ENCODE data around the gene NRAP.

NRAP gene

GRCh38 chr10:113631684-113632367 is 32.0 kb downstream of the NRAP start:
- no peak for DNase-seq (ENCODE audit: low spot score)

- DNase-seq (ENCODE audit: low spot score) = no peak
Observed at GRCh38 chr10:113630929-113631533, 32.8 kb downstream of the NRAP start.

GRCh38 chr10:113628607-113629153 is 35.2 kb downstream of the NRAP start:
- DNase-seq (ENCODE audit: low spot score) = no peak

GRCh38 chr10:113627836-113628235 is 36.0 kb downstream of the NRAP start:
- no peak for DNase-seq (ENCODE audit: low spot score)

GRCh38 chr10:113626809-113627355 is 37.0 kb downstream of the NRAP start:
- no peak for DNase-seq (ENCODE audit: low spot score)

- DNase-seq (ENCODE audit: low spot score) = no peak
Observed at GRCh38 chr10:113625461-113626186, 38.2 kb downstream of the NRAP start.

- no peak for DNase-seq (ENCODE audit: low spot score)
Observed at GRCh38 chr10:113622831-113623230, 41.0 kb downstream of the NRAP start.

GRCh38 chr10:113621799-113622198 is 42.0 kb downstream of the NRAP start:
- no peak for DNase-seq (ENCODE audit: low spot score)

- DNase-seq (ENCODE audit: low spot score) = no peak
Observed at GRCh38 chr10:113620936-113621335, 42.9 kb downstream of the NRAP start.

GRCh38 chr10:113620511-113620910 is 43.3 kb downstream of the NRAP start:
- DNase-seq (ENCODE audit: low spot score) = no peak

- DNase-seq (ENCODE audit: low spot score) = no peak
Observed at GRCh38 chr10:113619401-113619800, 44.4 kb downstream of the NRAP start.

- DNase-seq (ENCODE audit: low spot score) = no peak
Observed at GRCh38 chr10:113618338-113618737, 45.5 kb downstream of the NRAP start.

GRCh38 chr10:113617086-113617485 is 46.8 kb downstream of the NRAP start:
- DNase-seq (ENCODE audit: low spot score) = no peak

GRCh38 chr10:113616244-113617074 is 47.4 kb downstream of the NRAP start:
- peak; percentile 29 for DNase-seq (ENCODE audit: low spot score)

- peak; percentile 19 for DNase-seq (ENCODE audit: low spot score)
Observed at GRCh38 chr10:113613977-113614690, 49.7 kb downstream of the NRAP start.

- DNase-seq (ENCODE audit: low spot score) = no peak
Observed at GRCh38 chr10:113613427-113613826, 50.4 kb downstream of the NRAP start.

GRCh38 chr10:113612154-113612553 is 51.7 kb downstream of the NRAP start:
- DNase-seq (ENCODE audit: low spot score) = peak; percentile 58

GRCh38 chr10:113610631-113611601 is 52.9 kb downstream of the NRAP start:
- no peak for DNase-seq (ENCODE audit: low spot score)

GRCh38 chr10:113609704-113610108 is 54.1 kb downstream of the NRAP start:
- DNase-seq (ENCODE audit: low spot score) = peak; percentile 14

All from globus pallidus (tissue), 1 donor.